Activated CD4-positive, alpha-beta T cell treated with anti-CD3 and anti-CD28 coated beads, Interleukin-10, Interleukin-2, amounts not matched to agents 100 ng/mL and 50 ng/mL, durations not matched to agents 16 hours and 8 hours (primary cell): ENCODE data around the gene PLEKHJ1.
A peak's percentile ranks its signal among the peaks of the same experiment; 100 is the strongest.

Source experiments
- DNase-seq: peaks from one replicate; pipeline ENCODE4 v3.0.0-alpha.2; 2020

PLEKHJ1 gene

DNA sequence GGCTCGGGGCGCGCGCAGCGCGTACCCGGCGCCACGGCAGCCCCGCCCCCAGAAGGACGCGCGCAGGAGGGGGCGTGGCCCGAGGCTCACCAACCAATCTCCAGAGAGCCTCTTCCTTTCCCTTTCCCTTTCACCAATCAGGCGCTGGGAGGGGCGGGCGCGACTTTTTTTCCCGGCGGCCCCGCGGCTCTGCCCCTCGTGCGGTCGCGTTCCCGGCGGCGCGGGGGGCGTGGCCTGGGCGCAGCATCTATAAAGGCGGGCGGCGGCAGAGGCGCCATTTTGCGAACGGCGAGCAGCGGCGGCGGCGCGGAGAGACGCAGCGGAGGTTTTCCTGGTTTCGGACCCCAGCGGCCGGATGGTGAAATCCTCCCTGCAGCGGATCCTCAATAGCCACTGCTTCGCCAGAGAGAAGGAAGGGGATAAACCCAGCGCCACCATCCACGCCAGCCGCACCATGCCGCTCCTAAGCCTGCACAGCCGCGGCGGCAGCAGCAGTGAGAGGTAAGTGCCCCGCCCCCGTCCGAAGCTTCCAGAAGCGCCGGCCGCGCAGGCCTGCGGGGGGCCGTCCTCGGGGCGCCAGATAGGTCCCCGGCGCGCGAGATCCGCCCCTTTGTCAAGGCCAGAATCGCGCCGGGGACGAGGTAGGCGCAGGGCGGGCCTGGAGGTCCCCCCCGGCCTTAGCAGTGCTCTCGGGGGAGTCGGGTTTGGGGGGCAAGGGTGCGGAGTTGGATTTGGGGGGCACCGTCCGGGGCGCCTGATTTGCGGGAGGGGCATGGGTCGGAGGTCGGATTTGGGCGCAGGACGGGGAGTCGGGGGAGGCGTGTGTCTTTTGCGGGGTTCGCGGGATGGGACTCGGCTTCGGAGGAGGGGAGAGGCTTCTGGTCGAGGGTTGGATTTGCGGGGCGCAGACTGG is 33.4 kb upstream of the PLEKHJ1 start:
- DNase-seq, result peak; percentile 99

DNA sequence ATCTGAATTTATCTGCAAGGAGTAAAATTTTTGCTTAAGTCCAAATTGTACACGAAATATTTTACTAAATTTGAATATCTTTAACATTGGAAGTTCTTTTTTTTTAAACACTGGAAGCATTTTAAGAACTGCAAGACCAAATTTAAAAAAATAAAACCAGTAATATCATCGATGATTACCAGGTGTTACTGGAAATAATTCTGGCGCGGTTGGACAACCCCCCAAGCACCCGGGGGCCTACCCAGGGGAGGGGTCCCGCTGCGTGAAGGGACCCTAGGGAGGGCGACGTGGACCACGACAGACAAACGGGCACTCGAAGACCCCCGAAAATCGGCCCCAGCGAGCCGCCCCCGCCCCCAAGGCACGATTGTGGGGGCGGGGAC is 32.7 kb upstream of the PLEKHJ1 start:
- no peak for DNase-seq

- no peak for DNase-seq
Observed at GRCh38 chr19:2268480-2268830, 32.3 kb upstream of the PLEKHJ1 start.

GRCh38 chr19:2266183-2266993 is 30.3 kb upstream of the PLEKHJ1 start:
- DNase-seq, result no peak

- peak; percentile 68 for DNase-seq
Observed at GRCh38 chr19:2261438-2262172, 25.5 kb upstream of the PLEKHJ1 start.

- no peak for DNase-seq
Observed at GRCh38 chr19:2260341-2260805, 24.2 kb upstream of the PLEKHJ1 start.

- no peak for DNase-seq
Observed at GRCh38 chr19:2259336-2259735, 23.2 kb upstream of the PLEKHJ1 start.

- DNase-seq, result no peak
Observed at GRCh38 chr19:2255982-2256685, 20.0 kb upstream of the PLEKHJ1 start, which contains the start of gene JSRP1. TSS of gene JSRP1 (minus strand) at chr19:2256417. CDS start at chr19:2255314, 1,103 bp downstream.

DNA sequence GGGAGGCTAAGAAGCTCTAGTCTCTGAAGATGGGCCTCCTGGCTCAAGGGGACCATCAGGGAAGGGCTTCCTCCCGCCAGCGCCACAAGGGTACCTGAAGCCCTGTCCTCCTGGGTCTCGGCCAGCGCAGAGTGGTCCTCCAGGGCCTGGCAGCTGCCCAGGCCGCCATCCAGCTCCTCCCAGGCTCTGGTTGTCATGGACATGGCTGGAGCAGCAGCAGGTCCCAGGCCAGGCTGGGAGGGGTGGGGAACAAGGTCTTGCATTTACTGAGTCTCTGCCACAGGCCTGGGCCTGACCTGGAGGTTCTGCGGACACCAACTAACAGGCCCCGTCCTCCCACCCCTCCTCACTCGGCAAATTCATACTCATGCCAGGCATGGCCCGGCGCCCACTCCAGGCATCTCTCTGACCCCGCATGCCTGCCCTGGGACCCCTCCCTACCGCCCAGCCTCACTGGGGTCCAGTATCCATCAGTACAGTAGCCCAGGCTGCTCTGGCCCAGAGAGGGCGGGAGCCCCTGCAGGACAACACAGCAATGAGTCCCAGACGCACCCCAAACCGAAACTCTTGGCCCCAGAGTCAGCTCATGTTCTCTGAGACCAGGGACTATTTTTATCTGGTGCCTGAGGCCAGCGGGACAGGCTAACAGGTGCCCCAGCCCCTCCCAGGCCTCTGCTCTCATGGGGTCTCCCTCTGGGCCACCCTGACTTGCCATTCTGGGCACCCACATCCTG is 19.1 kb upstream of the PLEKHJ1 start:
- DNase-seq, result no peak

DNA sequence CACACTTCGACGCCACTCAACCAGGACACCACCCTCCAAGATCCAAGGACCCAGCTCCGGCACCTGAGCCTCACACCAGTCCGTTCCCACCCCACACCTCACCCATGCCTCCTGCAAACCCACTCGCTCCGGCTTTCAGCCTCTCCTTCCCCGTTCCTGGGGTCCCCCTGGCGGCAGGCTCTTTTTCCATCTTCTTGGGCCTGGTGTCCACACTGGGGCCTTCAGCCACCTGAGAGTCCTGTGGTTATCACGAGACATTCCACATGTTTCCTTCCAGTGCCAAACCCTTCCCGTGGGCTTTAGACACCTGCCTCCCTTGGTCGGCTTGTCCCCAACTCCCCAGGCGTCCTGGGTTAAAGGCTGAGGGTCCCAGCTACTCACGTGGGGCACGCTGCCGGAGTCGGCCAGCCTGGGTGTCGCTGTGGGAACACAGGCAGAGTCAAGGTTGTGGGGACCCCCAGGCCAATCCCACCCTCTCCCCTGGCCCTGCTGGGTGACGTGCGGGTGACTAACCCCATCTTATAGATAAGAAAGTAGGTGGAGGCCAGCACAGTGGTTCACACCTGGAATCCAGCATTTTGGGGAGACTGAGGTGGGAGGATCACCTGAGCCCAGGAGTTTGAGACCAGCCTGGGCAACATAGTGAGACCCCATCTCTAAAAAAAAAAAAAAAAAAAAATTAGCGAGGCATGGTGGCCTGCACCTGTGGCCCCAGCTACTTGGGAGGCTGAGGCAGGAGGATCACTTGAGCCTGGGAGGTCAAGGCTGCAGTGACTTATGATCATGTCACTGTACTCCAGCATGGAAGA is 18.1 kb upstream of the PLEKHJ1 start:
- DNase-seq, result no peak

DNA sequence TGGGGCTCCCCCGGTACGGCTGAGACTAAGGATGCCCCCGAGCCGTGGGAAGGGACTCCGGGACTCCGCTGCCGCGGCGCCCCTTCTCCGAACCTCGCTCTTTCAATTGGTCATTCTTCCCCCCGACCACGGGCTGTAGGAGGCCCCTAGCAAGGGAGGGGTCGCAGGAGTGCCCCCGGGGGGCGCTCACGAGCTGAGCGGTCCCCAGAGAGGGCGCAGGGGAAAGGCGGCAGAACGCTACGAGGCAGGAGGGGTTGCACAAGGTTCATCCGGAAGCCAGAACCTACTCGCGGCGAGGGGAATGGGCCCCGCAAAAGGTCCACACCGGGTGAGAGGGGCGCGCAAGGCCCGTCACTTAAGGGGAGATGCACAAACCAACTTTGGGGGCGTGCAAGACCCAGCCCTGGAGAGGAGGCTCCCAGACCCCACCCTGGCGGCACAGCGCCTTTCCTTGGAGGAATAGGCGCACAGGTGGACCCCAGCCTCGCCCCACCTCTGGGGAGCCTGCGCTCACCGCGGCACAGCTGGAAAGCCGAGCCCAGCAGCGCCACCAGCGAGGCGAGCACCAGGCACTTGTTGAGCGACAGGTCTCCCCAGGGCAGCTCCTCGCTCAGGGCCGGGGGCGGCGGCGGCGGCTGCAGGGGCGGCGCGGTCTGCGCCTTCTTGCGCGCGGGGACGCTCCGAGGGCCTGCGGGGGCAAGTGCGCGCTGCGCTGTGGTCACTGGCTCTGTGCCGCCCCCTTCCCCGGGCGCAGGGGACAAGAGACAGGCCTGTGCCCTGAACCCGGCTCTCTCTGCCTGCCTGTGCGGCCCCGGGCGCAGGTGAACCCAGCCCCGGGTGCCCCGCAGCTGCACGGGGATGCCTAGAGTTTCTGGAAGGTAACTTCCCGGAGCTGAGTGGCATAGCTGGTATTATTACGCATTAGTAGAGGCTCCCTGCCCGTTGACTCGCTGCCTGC is 17.3 kb upstream of the PLEKHJ1 start:
- peak; percentile 37 for DNase-seq

- DNase-seq, result no peak
Observed at GRCh38 chr19:2252797-2253105, 16.6 kb upstream of the PLEKHJ1 start.

DNA sequence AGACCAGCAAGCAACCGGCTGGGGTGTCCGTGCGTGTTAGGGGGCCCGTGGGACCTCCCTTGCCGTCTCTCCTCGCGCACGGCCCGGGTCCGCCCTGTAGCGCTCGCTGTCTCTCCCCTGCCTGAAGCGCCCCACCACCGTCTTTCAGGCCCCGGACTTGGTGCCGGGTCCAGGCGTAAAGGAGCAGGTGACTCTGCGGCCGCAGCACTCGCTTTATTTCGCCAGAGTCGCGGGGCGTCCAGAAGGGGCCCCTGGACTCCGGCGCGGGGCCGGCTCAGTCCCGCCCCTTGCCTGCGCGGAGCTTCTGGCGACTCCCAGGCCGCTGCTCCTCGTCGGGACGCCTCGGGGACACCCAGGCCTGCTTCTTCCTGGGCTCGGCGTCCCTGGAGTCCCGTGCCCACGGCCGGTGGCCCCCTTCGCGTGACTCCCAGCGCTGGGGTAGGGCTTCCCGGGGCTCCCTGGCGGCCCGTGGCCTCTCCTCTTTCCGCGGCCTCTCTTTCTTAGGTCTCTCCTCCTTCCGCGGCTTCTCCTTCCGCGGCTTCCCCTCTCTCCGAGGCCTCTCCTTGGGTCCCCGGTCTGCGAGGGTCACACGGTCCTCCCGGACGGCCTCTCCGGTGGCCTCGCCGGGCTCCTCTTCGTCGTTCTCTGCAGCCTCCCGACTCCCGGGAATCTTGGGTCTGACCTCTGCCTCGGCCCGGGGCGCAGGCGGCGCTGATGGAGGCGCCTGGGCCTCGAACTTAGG is 16.1 kb upstream of the PLEKHJ1 start:
- DNase-seq, result no peak

GRCh38 chr19:2251106-2252054 is 15.3 kb upstream of the PLEKHJ1 start:
- DNase-seq, result no peak

GRCh38 chr19:2250766-2251105 is 14.6 kb upstream of the PLEKHJ1 start:
- DNase-seq, result no peak

DNA sequence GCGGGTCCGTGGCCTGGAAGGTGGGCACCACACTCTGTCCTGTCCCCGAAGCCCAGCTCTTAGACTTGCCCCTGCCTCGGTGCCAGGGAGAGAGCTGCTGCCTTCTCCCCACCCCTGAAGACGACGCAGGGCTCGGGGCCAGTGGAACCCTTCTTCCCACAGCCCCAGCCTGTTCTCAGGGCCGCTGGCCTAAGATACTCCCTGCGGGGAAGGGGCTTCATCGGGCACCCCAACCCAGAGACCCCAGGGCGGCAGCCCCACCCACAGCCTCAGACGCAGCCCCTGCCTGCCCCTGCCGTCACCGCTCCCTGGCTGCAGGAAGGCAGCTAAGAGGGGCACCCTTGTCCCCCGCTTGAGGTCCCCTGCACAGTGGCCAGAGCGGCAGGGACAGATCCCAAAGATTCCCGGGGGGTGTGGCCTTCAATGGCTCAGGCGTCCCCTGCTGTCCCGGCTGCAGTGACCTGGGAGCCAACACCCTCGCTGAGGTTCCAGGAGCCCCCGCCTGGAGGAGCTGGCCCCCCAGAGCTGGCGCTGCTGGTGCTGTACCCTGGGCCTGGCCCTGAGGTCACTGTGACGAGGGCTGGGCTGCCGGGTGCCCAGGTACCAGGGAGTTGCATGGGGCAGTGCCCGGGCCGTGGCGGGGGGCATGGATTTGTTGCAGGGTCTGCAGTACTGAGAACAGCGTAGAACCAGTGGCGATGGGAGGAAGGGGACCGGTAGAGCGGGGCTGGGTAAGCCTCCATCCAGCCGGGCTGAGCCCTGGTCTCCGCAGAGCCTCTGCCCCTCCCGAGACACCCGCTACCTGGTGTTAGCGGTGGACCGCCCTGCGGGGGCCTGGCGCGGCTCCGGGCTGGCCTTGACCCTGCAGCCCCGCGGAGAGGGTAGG is 14.0 kb upstream of the PLEKHJ1 start:
- peak; percentile 30 for DNase-seq
